ENCODE measurements around the gene TPRN. TPM values are rescaled to one million over a fixed set of nuclear protein-coding genes. Genes with fewer than 3 reads are reported as not detected.

Gene TPRN
- total RNA-seq, 6 experiments from 2014 or later = 9.9 to 18.1 (median 13.3) TPM

- Mint-ChIP-seq H3K4me3 (peak overlapping the region; percentile 81), H3K36me3 (ENCODE audit: low read depth) (no peaks in the 10 kb centered on the region), H3K27ac (peak overlapping the region; percentile 73), H3K4me1 (ENCODE audit: low read depth) (peaks cover 12% of the 10 kb centered on the region), H3K27me3 (ENCODE audit: insufficient read depth) (no peaks in the 10 kb centered on the region; the same call in 1 of the 2 replicates), H3K9me3 (no peaks in the 10 kb centered on the region)
- DNase-seq = peak; percentile 97
- no peak for TF ChIP-seq CTCF (IDR thresholded peaks at IDR 0.05)
Measured at GRCh38 chr9:137223078-137223970, 22.8 kb upstream of the TPRN start.

DNA sequence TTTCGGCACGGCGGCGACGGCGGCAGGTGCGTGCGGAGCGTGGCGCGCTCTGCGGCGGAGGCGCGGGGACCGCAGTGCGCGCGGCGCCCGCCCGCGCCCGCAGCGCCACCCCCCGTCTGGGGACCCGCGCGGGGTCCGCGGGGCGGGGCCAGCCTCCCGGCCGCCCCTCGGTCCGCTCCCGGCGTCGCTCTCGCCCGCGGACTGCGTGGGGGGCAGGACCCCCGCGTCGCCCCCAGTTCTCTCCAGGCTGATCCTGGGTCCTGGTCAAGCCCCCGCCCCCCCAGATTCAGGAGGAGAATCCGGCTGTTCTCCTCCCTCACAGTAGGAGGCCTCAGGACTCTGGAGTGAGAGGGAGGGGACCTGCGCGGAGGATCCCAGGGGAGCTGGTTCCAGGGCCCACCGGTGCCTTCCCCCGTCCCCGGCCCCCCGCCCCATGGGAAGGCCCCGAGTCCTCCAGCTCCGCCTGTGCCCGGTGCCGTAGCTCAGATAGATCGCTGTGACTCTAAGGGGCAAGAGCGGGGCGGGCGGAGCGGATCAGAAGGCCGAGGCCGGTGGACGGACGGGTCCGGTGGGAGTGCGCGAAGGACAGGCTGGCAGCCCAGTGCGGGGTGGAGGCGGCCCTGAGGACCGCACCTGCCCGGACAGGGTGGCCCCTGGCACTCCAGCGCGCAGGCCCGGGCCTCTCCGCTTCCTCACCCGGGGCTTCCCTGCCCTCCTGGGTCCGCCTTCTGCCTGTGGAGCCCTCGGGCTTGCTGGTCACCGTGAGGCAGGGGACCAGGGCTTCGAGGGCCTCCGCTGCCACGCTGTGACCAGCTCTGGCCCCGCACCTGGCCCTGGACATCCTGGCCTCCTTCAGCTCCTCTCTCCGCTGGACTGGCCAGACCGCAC lies 21.9 kb upstream of the TPRN start, which contains the start of gene RNF208:
Gene RNF208, minus strand, starts transcription at position 51 of the 888 bp plus-strand sequence. CDS start 1,028 bp downstream, outside the sequence.
- peaks cover 7% of the 10 kb centered on the region for H3K4me1 Mint-ChIP-seq (ENCODE audit: low read depth)
- H3K9me3 Mint-ChIP-seq = no peaks in the 10 kb centered on the region
- H3K36me3 Mint-ChIP-seq (ENCODE audit: low read depth) = no peaks in the 10 kb centered on the region
- no peak for DNase-seq
- H3K27me3 Mint-ChIP-seq (ENCODE audit: insufficient read depth) = no peaks in the 10 kb centered on the region; the same call in 1 of the 2 replicates
- TF ChIP-seq CTCF (IDR thresholded peaks at IDR 0.05) = no peak
- H3K4me3 Mint-ChIP-seq = peak within 1 kb of the TSS; percentile 81
- H3K27ac Mint-ChIP-seq = peak within 1 kb of the TSS; percentile 73

DNA sequence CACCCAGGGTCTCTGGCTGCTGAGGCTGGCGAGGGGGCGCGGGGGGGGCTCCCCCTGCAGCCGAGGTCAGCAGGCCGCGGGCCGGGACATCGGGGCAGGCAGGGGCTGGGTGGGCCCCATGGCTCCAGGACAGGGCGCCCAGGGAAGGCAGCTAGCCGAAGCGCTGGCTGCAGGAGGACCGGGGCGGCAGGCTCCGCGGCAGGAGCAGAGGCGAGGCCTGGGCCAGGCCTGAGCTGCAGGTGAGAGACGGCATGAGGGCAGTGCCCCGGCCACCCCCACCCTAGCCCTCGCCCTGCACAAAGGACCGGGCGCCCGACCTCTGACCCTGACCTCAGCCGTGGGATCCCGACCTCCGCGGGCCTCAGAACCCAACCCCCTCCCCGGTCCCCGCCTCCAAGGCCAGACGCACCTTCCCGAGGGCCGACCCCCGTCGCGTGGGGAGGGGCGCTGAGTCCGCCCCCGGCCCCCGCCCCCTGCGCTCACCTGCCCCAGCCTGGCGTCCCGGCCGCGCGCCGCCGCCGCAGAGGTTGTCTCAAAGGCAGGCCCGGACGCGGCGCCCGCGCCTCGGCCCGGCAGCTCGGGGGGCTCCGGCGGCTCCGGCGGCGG lies 21.1 kb upstream of the TPRN start:
- no peak for DNase-seq
- Mint-ChIP-seq H3K4me3 (no peak overlapping the region), H3K27ac (no peak overlapping the region), H3K27me3 (ENCODE audit: insufficient read depth) (no peaks in the 10 kb centered on the region; the same call in 1 of the 2 replicates), H3K9me3 (no peaks in the 10 kb centered on the region), H3K36me3 (ENCODE audit: low read depth) (no peaks in the 10 kb centered on the region), H3K4me1 (ENCODE audit: low read depth) (peaks cover 5% of the 10 kb centered on the region; the same call in 1 of the 2 replicates)
- peak; percentile 8; the same call in 1 of the 2 replicates for TF ChIP-seq CTCF (IDR thresholded peaks at IDR 0.05)

DNA sequence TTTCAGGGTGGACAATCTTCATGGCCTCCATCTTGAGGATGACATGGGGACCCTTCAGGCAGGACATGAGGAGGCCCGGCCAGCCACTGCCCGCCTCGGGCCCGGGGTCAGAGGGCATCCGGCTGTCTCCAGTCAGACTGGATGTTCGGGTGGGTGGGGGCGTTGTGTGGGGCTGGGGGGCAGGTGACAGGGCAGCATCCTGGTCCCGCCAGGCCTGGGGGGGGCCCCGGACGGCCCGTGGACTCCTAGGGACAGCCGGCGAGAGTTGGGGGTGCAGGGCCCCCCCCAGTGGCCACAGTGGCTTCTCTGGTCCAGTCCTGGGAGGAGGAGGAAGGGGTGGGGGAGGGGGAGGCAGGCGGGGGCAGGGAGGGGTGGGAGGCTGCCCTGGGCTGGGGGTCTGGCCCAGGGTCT lies 20.6 kb upstream of the TPRN start:
- TF ChIP-seq CTCF (IDR thresholded peaks at IDR 0.05) = no peak
- no peaks in the 10 kb centered on the region for H3K36me3 Mint-ChIP-seq (ENCODE audit: low read depth)
- H3K27me3 Mint-ChIP-seq (ENCODE audit: insufficient read depth) = no peaks in the 10 kb centered on the region; the same call in 1 of the 2 replicates
- DNase-seq = no peak
- H3K4me3 Mint-ChIP-seq = no peak overlapping the region
- H3K4me1 Mint-ChIP-seq (ENCODE audit: low read depth) = peaks cover 5% of the 10 kb centered on the region; the same call in 1 of the 2 replicates
- H3K27ac Mint-ChIP-seq = no peak overlapping the region
- no peaks in the 10 kb centered on the region for H3K9me3 Mint-ChIP-seq

Data from HFFc6 (cell line).